IMR-90 (cell line): ENCODE results near the gene PBX3. TPM values are rescaled to one million over a fixed set of nuclear protein-coding genes. Genes with fewer than 3 reads are reported as not detected.

Experiments used
- ATAC-seq: fragments of 200-7000 bp; cut with Tn5 transposase; 2 replicates; pipeline ENCODE4 v1.9.1; 2020; ENCODE audit warnings: low read depth, mild to moderate bottlenecking, moderate library complexity
- BruUV-seq: library from RNA; stranded (reverse); fragments of 400-500 nt; replicated peaks from 2 replicates; lab custom pipeline; 2021; lab: Mats Ljungman, UMichigan
- CTCF ChIA-PET: fragments of 300-600 bp; formaldehyde crosslinking; extraction: SDS; loops from one replicate; lab custom pipeline; 2021; ENCODE audit warnings: antibody characterized with exemption; lab: Yijun Ruan, JAX
- POLR2A ChIA-PET: fragments of 300-600 bp; sonication (Branson Sonifier 250); formaldehyde crosslinking; loops from one replicate; lab custom pipeline; 2022; ENCODE audit warnings: antibody characterized with exemption; ENCODE audit not compliant: unreplicated experiment; lab: Charles Lee
- DNase-seq: peaks from one replicate; pipeline ENCODE4 v3.0.0; 2013
- H2AFZ ChIP-seq: replicated peaks from 2 replicates; pipeline ENCODE3; 2013; ENCODE audit warnings: low read length, mild to moderate bottlenecking; ENCODE audit not compliant: poor library complexity
- H2AK5ac ChIP-seq: 2 replicates; pipeline ENCODE4 v1.6.1; 2013; ENCODE audit warnings: low read depth, low read length, inconsistent platforms
- H2AK9ac ChIP-seq: replicated peaks from 2 replicates; pipeline ENCODE3; 2013; ENCODE audit warnings: mild to moderate bottlenecking, low read depth, low read length, moderate library complexity; ENCODE audit not compliant: poor library complexity
- H2BK120ac ChIP-seq: 2 replicates; pipeline ENCODE4 v1.6.1; 2013; ENCODE audit warnings: low read depth, low read length, inconsistent platforms
- H2BK15ac ChIP-seq: 3 replicates; pipeline ENCODE4 v1.6.1; 2013; ENCODE audit warnings: low read depth, low read length, inconsistent platforms
- H2BK20ac ChIP-seq: 2 replicates; pipeline ENCODE4 v1.6.1; 2013; ENCODE audit warnings: low read depth, mild to moderate bottlenecking, inconsistent platforms, low read length, moderate library complexity
- H2BK5ac ChIP-seq: 2 replicates; pipeline ENCODE4 v1.6.1; 2013; ENCODE audit warnings: mild to moderate bottlenecking, low read depth, low read length, inconsistent platforms; ENCODE audit not compliant: poor library complexity, severe bottlenecking
- H3K14ac ChIP-seq: replicated peaks from 2 replicates; pipeline ENCODE4 v1.6.1; 2013; ENCODE audit warnings: low read depth, low read length, inconsistent platforms
- H3K18ac ChIP-seq: 2 replicates; pipeline ENCODE4 v1.6.1; 2013; ENCODE audit warnings: low read depth, low read length, control low read depth
- H3K23ac ChIP-seq: 2 replicates; pipeline ENCODE4 v1.6.1; 2013; ENCODE audit warnings: low read depth, low read length, inconsistent platforms
- H3K27ac ChIP-seq: 2 replicates; pipeline ENCODE4 v1.5.1; 2013; ENCODE audit warnings: mild to moderate bottlenecking, control low read depth, low read length; ENCODE audit not compliant: insufficient read depth
- H3K27me3 ChIP-seq: 2 replicates; pipeline ENCODE4 v1.6.1; 2013; ENCODE audit warnings: low read length; ENCODE audit not compliant: control insufficient read depth, insufficient read depth
- H3K36me3 ChIP-seq: 2 replicates; pipeline ENCODE4 v1.6.1; 2013; ENCODE audit warnings: low read length, mixed read lengths; ENCODE audit not compliant: control insufficient read depth, insufficient read depth
- H3K4ac ChIP-seq: 2 replicates; pipeline ENCODE4 v1.6.1; 2013; ENCODE audit warnings: low read depth, low read length, inconsistent platforms
- H3K4me1 ChIP-seq: 2 replicates; pipeline ENCODE4 v1.6.1; 2013; ENCODE audit warnings: low read length, mixed read lengths; ENCODE audit not compliant: control insufficient read depth, insufficient read depth
- H3K4me2 ChIP-seq: 2 replicates; pipeline ENCODE4 v1.6.1; 2013; ENCODE audit warnings: low read depth, mild to moderate bottlenecking, control low read depth, low read length, moderate library complexity
- H3K4me3 ChIP-seq: 2 replicates; pipeline ENCODE4 v1.5.1; 2013; ENCODE audit warnings: low read depth, mild to moderate bottlenecking, control low read depth, low read length, moderate library complexity; ENCODE audit not compliant: insufficient read depth
- H3K56ac ChIP-seq: 2 replicates; pipeline ENCODE4 v1.6.1; 2013; ENCODE audit warnings: low read length, inconsistent platforms; ENCODE audit not compliant: insufficient read depth; ENCODE audit errors: extremely low read depth
- H3K79me1 ChIP-seq, 2 experiments: 2 replicates each; pipeline ENCODE4 v1.6.1; 2013; ENCODE audit warnings: low read length in 2 of 2, inconsistent platforms in 1 of 2, low read depth in 1 of 2
- H3K9ac ChIP-seq: 2 replicates; pipeline ENCODE4 v1.6.1; 2013; ENCODE audit warnings: low read depth, low read length, control low read depth
- H3K9me1 ChIP-seq: 2 replicates; pipeline ENCODE4 v1.6.1; 2013; ENCODE audit warnings: low read length, inconsistent platforms; ENCODE audit not compliant: insufficient read depth
- H3K9me3 ChIP-seq: 2 replicates; pipeline ENCODE4 v1.6.1; 2013; ENCODE audit warnings: low read length; ENCODE audit not compliant: control insufficient read depth, insufficient read depth
- H4K20me1 ChIP-seq: 2 replicates; pipeline ENCODE4 v1.6.1; 2013; ENCODE audit warnings: low read length, inconsistent platforms; ENCODE audit not compliant: insufficient read depth
- H4K5ac ChIP-seq: 2 replicates; pipeline ENCODE4 v1.6.1; 2013; ENCODE audit warnings: mild to moderate bottlenecking, low read depth, low read length, control low read depth
- H4K8ac ChIP-seq, 2 experiments: 2 replicates each; pipeline ENCODE4 v1.6.1; 2013; ENCODE audit warnings: low read depth in 2 of 2, low read length in 2 of 2, control low read depth in 1 of 2, inconsistent platforms in 1 of 2
- H4K91ac ChIP-seq: 2 replicates; pipeline ENCODE4 v1.6.1; 2013; ENCODE audit warnings: low read depth, low read length, inconsistent platforms; ENCODE audit not compliant: insufficient read depth
- BHLHE40 ChIP-seq: fragments of 150-350 bp; IDR thresholded peaks from 2 replicates; pipeline ENCODE4 v1.6.1; 2016; ENCODE audit warnings: mild to moderate bottlenecking, low read depth, low read length
- CEBPB ChIP-seq: IDR thresholded peaks from 2 replicates; pipeline ENCODE4 v1.6.1; 2012; ENCODE audit warnings: low read depth, low read length, improper control_type of control experiment
- CHD1 ChIP-seq: IDR thresholded peaks from 2 replicates; pipeline ENCODE4 v1.6.1; 2012; ENCODE audit warnings: low read depth, low read length, improper control_type of control experiment
- ELK1 ChIP-seq: fragments of 150-350 bp; IDR thresholded peaks from 2 replicates; pipeline ENCODE4 v1.6.1; 2016; ENCODE audit warnings: low read depth, mild to moderate bottlenecking, low read length, moderate library complexity, borderline replicate concordance
- FOS ChIP-seq: fragments of 150-350 bp; IDR thresholded peaks from 2 replicates; pipeline ENCODE4 v1.6.1; 2016; ENCODE audit warnings: low read depth, low read length
- MAFK ChIP-seq: IDR thresholded peaks from 2 replicates; pipeline ENCODE4 v1.6.1; 2012; ENCODE audit warnings: low read depth, low read length, improper control_type of control experiment
- MAZ ChIP-seq: IDR thresholded peaks from 2 replicates; pipeline ENCODE4 v1.6.1; 2012; ENCODE audit warnings: low read depth, mild to moderate bottlenecking, low read length, improper control_type of control experiment, moderate library complexity, borderline replicate concordance
- MXI1 ChIP-seq: IDR thresholded peaks from 2 replicates; pipeline ENCODE4 v1.6.1; 2012; ENCODE audit warnings: low read depth, mild to moderate bottlenecking, low read length, moderate library complexity, borderline replicate concordance
- NFE2L2 ChIP-seq: fragments of 150-350 bp; IDR thresholded peaks from 2 replicates; pipeline ENCODE4 v1.6.1; 2016; ENCODE audit warnings: low read depth, mild to moderate bottlenecking, low read length
- POLR2A ChIP-seq: IDR thresholded peaks from 2 replicates; pipeline ENCODE4 v1.6.1; 2012; ENCODE audit warnings: mild to moderate bottlenecking, low read depth, low read length
- RAD21 ChIP-seq: IDR thresholded peaks from 2 replicates; pipeline ENCODE4 v1.6.1; 2012; ENCODE audit warnings: low read length, improper control_type of control experiment
- RCOR1 ChIP-seq: IDR thresholded peaks from 2 replicates; pipeline ENCODE4 v1.6.1; 2012; ENCODE audit warnings: mild to moderate bottlenecking, low read length, improper control_type of control experiment; ENCODE audit not compliant: insufficient replicate concordance
- RFX5 ChIP-seq: IDR thresholded peaks from 2 replicates; pipeline ENCODE4 v1.8.0; 2012; ENCODE audit warnings: low read depth, mild to moderate bottlenecking, low read length, moderate library complexity
- SMC3 ChIP-seq: fragments of 150-350 bp; IDR thresholded peaks from 2 replicates; pipeline ENCODE4 v1.6.1; 2016; ENCODE audit warnings: low read depth, mild to moderate bottlenecking, antibody characterized with exemption, low read length, moderate library complexity
- WGBS, 2 experiments: methylation state at CpG; one replicate each; pipeline versions ENCODE4 v1.1.5 to v1.1.7; 2013; ENCODE audit warnings: missing lambda C conversion rate in 2 of 2; ENCODE audit not compliant: insufficient read length in 1 of 2; ENCODE audit errors: extremely low coverage in 2 of 2; 5-methylcytosine and 5-hydroxymethylcytosine counted together
- dilution Hi-C: fragments of 300-500 bp; cut with HindIII; formaldehyde crosslinking; loops from one replicate; pipeline ENCODE4 v1.14.3; 2018; ENCODE audit warnings: low sequenced_read_pairs; ENCODE audit not compliant: unreplicated experiment
- in situ Hi-C: fragments of 300-500 bp; cut with MboI; formaldehyde crosslinking; loops from 3 replicates; pipeline ENCODE4 v1.14.3; 2019; ENCODE audit warnings: low sequenced_read_pairs, inconsistent platforms, mixed read lengths
- intact Hi-C: fragments of 100-400 bp; cut with micrococcal nuclease; formaldehyde crosslinking; loops from 2 replicates; pipeline ENCODE4 v1.10.0; 2022
- polyA plus RNA-seq, 3 experiments: library from polyadenylated mRNA; depleted of rRNA; stranded (reverse); fragments of >200 nt; gene quantifications; 2 replicates each; pipeline ENCODE4 v1.2.3, GENCODE V29; 2012; ENCODE audit warnings: low replicate concordance in 1 of 3
- total RNA-seq: library from RNA; depleted of rRNA; stranded (reverse); fragments of >200 nt; gene quantifications from 2 replicates; pipeline ENCODE4 v1.2.3, GENCODE V29; 2012
- TF ChIP-seq, protein P1 (sequence below): fragments of 150-350 bp; IDR thresholded peaks from 2 replicates; pipeline ENCODE4 v1.6.1; 2017; ENCODE audit warnings: mild to moderate bottlenecking, antibody characterized with exemption, low read length, low read depth
- TF ChIP-seq, protein P2 (sequence below): conservative IDR thresholded peaks from 2 replicates; pipeline ENCODE4 v1.5.1; 2012; ENCODE audit warnings: mild to moderate bottlenecking, low read depth, low read length, improper control_type of control experiment

The PBX3 gene
- total and polyA plus RNA-seq, 2 of the 4 experiments (the other 2 are of a cell fraction) = 12.0 to 15.6 TPM

GRCh38 chr9:126016579-126017290, 269.6 kb downstream of the PBX3 start:
- no TSS peak for BruUV-seq
- Histone ChIP-seq H2BK20ac (no peak overlapping the region), H2BK120ac (no peak overlapping the region), H3K9me1 (no peaks in the 10 kb centered on the region), H4K8ac (no peak overlapping the region), H3K4ac (no peak overlapping the region), H3K9ac (no peak overlapping the region), H4K5ac (no peak overlapping the region), H3K56ac (no peak overlapping the region), H2AFZ (no peak overlapping the region), H3K4me2 (no peak overlapping the region), H3K18ac (no peak overlapping the region), H3K27me3 (peaks cover 11% of the 10 kb centered on the region), H2BK5ac (no peak overlapping the region), H2AK9ac (no peak overlapping the region), H3K4me3 (no peak overlapping the region), H3K79me1 (no peaks in the 10 kb centered on the region), H3K14ac (no peak overlapping the region), H4K91ac (no peak overlapping the region), H2AK5ac (no peak overlapping the region), H3K23ac (no peak overlapping the region), H3K9me3 (no peaks in the 10 kb centered on the region), H2BK15ac (no peak overlapping the region), H3K4me1 (no peaks in the 10 kb centered on the region), H4K20me1 (no peaks in the 10 kb centered on the region), H3K27ac (no peak overlapping the region), H3K36me3 (no peaks in the 10 kb centered on the region)
- WGBS, 2 experiments = 90% methylated on average over 5 of the region's 24 CpGs; no CpG with 5 or more reads in 1 of the 2 experiments
- no peak for ATAC-seq
- TF ChIP-seq FOS = no peak
- TF ChIP-seq, protein P1, sequence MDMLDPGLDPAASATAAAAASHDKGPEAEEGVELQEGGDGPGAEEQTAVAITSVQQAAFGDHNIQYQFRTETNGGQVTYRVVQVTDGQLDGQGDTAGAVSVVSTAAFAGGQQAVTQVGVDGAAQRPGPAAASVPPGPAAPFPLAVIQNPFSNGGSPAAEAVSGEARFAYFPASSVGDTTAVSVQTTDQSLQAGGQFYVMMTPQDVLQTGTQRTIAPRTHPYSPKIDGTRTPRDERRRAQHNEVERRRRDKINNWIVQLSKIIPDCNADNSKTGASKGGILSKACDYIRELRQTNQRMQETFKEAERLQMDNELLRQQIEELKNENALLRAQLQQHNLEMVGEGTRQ = no peak
- no peak for TF ChIP-seq RCOR1
- TF ChIP-seq RAD21 = no peak
- TF ChIP-seq RFX5 = no peak
- no peak for TF ChIP-seq ELK1
- TF ChIP-seq, protein P2, sequence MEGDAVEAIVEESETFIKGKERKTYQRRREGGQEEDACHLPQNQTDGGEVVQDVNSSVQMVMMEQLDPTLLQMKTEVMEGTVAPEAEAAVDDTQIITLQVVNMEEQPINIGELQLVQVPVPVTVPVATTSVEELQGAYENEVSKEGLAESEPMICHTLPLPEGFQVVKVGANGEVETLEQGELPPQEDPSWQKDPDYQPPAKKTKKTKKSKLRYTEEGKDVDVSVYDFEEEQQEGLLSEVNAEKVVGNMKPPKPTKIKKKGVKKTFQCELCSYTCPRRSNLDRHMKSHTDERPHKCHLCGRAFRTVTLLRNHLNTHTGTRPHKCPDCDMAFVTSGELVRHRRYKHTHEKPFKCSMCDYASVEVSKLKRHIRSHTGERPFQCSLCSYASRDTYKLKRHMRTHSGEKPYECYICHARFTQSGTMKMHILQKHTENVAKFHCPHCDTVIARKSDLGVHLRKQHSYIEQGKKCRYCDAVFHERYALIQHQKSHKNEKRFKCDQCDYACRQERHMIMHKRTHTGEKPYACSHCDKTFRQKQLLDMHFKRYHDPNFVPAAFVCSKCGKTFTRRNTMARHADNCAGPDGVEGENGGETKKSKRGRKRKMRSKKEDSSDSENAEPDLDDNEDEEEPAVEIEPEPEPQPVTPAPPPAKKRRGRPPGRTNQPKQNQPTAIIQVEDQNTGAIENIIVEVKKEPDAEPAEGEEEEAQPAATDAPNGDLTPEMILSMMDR = no peak
- TF ChIP-seq POLR2A = no peak
- no peak for TF ChIP-seq MAZ
- TF ChIP-seq MXI1 = no peak
- no peak for TF ChIP-seq BHLHE40
- no peak for TF ChIP-seq MAFK
- TF ChIP-seq SMC3 = no peak
- no peak for TF ChIP-seq CHD1
- no peak for TF ChIP-seq CEBPB
- no peak for TF ChIP-seq NFE2L2
- dilution Hi-C loops = no loop called here
- ChIA-PET POLR2A (no interaction called here), CTCF (interaction anchor here (0.6 kb wide), 1 partner anchor 40 kb away, joined by 5 read pairs; no protein-coding TSS in a partner anchor)
- no peak for DNase-seq
- intact Hi-C loops = no loop called here
- in situ Hi-C loops = no loop called here
